HG03108 (cell line): ENCODE measurements around the gene LMAN2L.

Source experiments
- ATAC-seq: cut with Tn5 transposase; IDR thresholded peaks from one replicate; pipeline ENCODE4 v1.9.1; 2021; ENCODE audit warnings: moderate library complexity; ENCODE audit not compliant: unreplicated experiment

Gene LMAN2L

GRCh38 chr2:96703021-96703751 is 36.7 kb downstream of the LMAN2L start:
- no peak for ATAC-seq

GRCh38 chr2:96702098-96702785 is 37.6 kb downstream of the LMAN2L start:
- no peak for ATAC-seq

- ATAC-seq = no peak
Observed at GRCh38 chr2:96701636-96702035, 38.2 kb downstream of the LMAN2L start.

- ATAC-seq = no peak
Observed at GRCh38 chr2:96700086-96700485, 39.8 kb downstream of the LMAN2L start.

GRCh38 chr2:96699621-96700020 is 40.2 kb downstream of the LMAN2L start:
- no peak for ATAC-seq

- no peak for ATAC-seq
Observed at GRCh38 chr2:96699021-96699420, 40.8 kb downstream of the LMAN2L start.

- ATAC-seq = no peak
Observed at GRCh38 chr2:96698221-96698861, 41.5 kb downstream of the LMAN2L start.

- ATAC-seq = no peak
Observed at GRCh38 chr2:96697476-96697875, 42.4 kb downstream of the LMAN2L start.

- ATAC-seq = no peak
Observed at GRCh38 chr2:96695602-96696001, 44.3 kb downstream of the LMAN2L start.

- no peak for ATAC-seq
Observed at GRCh38 chr2:96694816-96695455, 44.9 kb downstream of the LMAN2L start.

- no peak for ATAC-seq
Observed at GRCh38 chr2:96694279-96694678, 45.6 kb downstream of the LMAN2L start.

GRCh38 chr2:96693286-96694200 is 46.3 kb downstream of the LMAN2L start:
- no peak for ATAC-seq

GRCh38 chr2:96692094-96692971 is 47.5 kb downstream of the LMAN2L start:
- no peak for ATAC-seq

- ATAC-seq = no peak
Observed at GRCh38 chr2:96691022-96691612, 48.7 kb downstream of the LMAN2L start.

GRCh38 chr2:96690306-96691021 is 49.4 kb downstream of the LMAN2L start:
- ATAC-seq = no peak

GRCh38 chr2:96689431-96689991 is 50.4 kb downstream of the LMAN2L start:
- ATAC-seq = no peak

GRCh38 chr2:96688649-96689430 is 51.0 kb downstream of the LMAN2L start:
- ATAC-seq = no peak
